Prostate gland (tissue), 2 donors: ENCODE measurements around the gene ATP2A1. TPM values are rescaled to one million over a fixed set of nuclear protein-coding genes. Genes with fewer than 3 reads are reported as not detected.

Source experiments
- DNase-seq: peaks from one replicate; pipeline ENCODE4 v3.0.0-alpha.2; 2019; ENCODE audit warnings: low spot score
- H3K27ac ChIP-seq, 2 donors: fragments of 200-600 bp; sonication (generic); 2 replicates each; pipeline ENCODE4 v1.5.1; 2017 to 2019
- H3K27me3 ChIP-seq: fragments of 200-600 bp; sonication (generic); replicated peaks from 2 replicates; pipeline ENCODE4 v1.5.1; 2019; ENCODE audit not compliant: insufficient read depth
- H3K36me3 ChIP-seq, 2 donors: fragments of 200-600 bp; sonication (generic); 1 replicate in 1 of 2; 2 replicates in 1 of 2; pipeline versions ENCODE4 v1.5.1 to v1.8.1; 2017 to 2019
- H3K4me1 ChIP-seq: fragments of 200-600 bp; sonication (generic); replicated peaks from 2 replicates; pipeline ENCODE4 v1.5.1; 2019
- H3K4me3 ChIP-seq, 2 donors: fragments of 200-600 bp; sonication (generic); 2 replicates each; pipeline ENCODE4 v1.5.1; 2017 to 2019
- H3K9me3 ChIP-seq: fragments of 200-600 bp; sonication (generic); 2 replicates; pipeline ENCODE4 v1.5.1; 2017
- CTCF ChIP-seq, 4 experiments: fragments of 200-600 bp in 2 of 4; fragments of 450-650 bp in 2 of 4; sonication (generic) in 2 of 4; IDR thresholded peaks; 1 replicate in 3 of 4; 2 replicates in 1 of 4; pipeline ENCODE4 v1.5.1; 2016 to 2019; ENCODE audit warnings: antibody characterized with exemption in 4 of 4, mild to moderate bottlenecking in 2 of 4, moderate library complexity in 2 of 4
- POLR2A ChIP-seq: fragments of 450-650 bp; IDR thresholded peaks from one replicate; pipeline ENCODE4 v1.6.1; 2016; ENCODE audit warnings: antibody characterized with exemption, mild to moderate bottlenecking
- POLR2AphosphoS5 ChIP-seq: sonication (generic); formaldehyde crosslinking; IDR thresholded peaks from one replicate; pipeline ENCODE4 v1.6.1; 2017; ENCODE audit warnings: antibody characterized with exemption
- WGBS: methylation state at CpG from one replicate; pipeline ENCODE4 v1.1.5; 2018; 5-methylcytosine and 5-hydroxymethylcytosine counted together
- intact Hi-C: fragments of 100-400 bp; cut with DNase I; formaldehyde crosslinking; loops from one replicate; pipeline ENCODE4 v1.14.2; 2022
- total RNA-seq, 2 donors: library from RNA; depleted of rRNA; stranded (reverse); fragments of >200 nt; gene quantifications; one replicate each; pipeline ENCODE4 v1.1.0, GENCODE V29; 2016

The ATP2A1 gene
- total RNA-seq, 2 donors from 2014 or later: 1.5 to 3.1 TPM

GRCh38 chr16:28876019-28876659 lies 2.1 kb upstream of the ATP2A1 start:
- 57% methylated on average over 15 of the region's 17 CpGs for WGBS
- Histone ChIP-seq H3K27me3 (no peaks in the 10 kb centered on the region), H3K9me3 (no peaks in the 10 kb centered on the region), H3K4me1 (peaks cover 5% of the 10 kb centered on the region), H3K4me3 (no peak overlapping the region), H3K27ac (no peak overlapping the region), H3K36me3 (peaks cover 0 to 3% of the 10 kb centered on the region in 2 donors)
- TF ChIP-seq POLR2AphosphoS5: no peak
- no peak for TF ChIP-seq CTCF (IDR thresholded peaks at IDR 0.05)
- no peak for TF ChIP-seq POLR2A
- intact Hi-C loops: no loop called here
- no peak for DNase-seq

GRCh38 chr16:28876973-28877654 lies 1.2 kb upstream of the ATP2A1 start:
- no peak overlapping the region for H3K27ac ChIP-seq
- TF ChIP-seq CTCF (IDR thresholded peaks at IDR 0.05) (no peak), POLR2A (no peak), POLR2AphosphoS5 (no peak)
- no peak overlapping the region for H3K4me3 ChIP-seq
- 57% methylated on average over 12 of the region's 12 CpGs for WGBS
- no peaks in the 10 kb centered on the region for H3K9me3 ChIP-seq
- no peak for DNase-seq
- H3K27me3 ChIP-seq: no peaks in the 10 kb centered on the region
- H3K36me3 ChIP-seq: peaks cover 0 to 2% of the 10 kb centered on the region in 2 donors
- intact Hi-C loops: no loop called here
- H3K4me1 ChIP-seq: peaks cover 5% of the 10 kb centered on the region

- intact Hi-C loops: no loop called here
- Histone ChIP-seq H3K9me3 (no peaks in the 10 kb centered on the region), H3K36me3 (no peaks in the 10 kb centered on the region), H3K27ac (no peak overlapping the region), H3K27me3 (no peaks in the 10 kb centered on the region), H3K4me3 (no peak overlapping the region), H3K4me1 (peaks cover 5% of the 10 kb centered on the region)
- no peak for TF ChIP-seq POLR2A
- TF ChIP-seq CTCF (IDR thresholded peaks at IDR 0.05): no peak
- TF ChIP-seq POLR2AphosphoS5: no peak
- WGBS: 48% methylated on average over 2 of the region's 2 CpGs
- DNase-seq: no peak
Measured at GRCh38 chr16:28877655-28878000, 660 bp upstream of the ATP2A1 start.

- Histone ChIP-seq H3K27ac (no peak overlapping the region), H3K36me3 (no peaks in the 10 kb centered on the region), H3K9me3 (no peaks in the 10 kb centered on the region), H3K4me3 (peak overlapping the region; percentile 32 to 50), H3K4me1 (peaks cover 5% of the 10 kb centered on the region), H3K27me3 (no peaks in the 10 kb centered on the region)
- intact Hi-C loops: no loop called here
- under 1% methylated on average over 24 of the region's 27 CpGs for WGBS
- TF ChIP-seq POLR2A (no peak), POLR2AphosphoS5 (no peak), CTCF (IDR thresholded peaks at IDR 0.05) (no peak)
- DNase-seq: no peak
Measured at GRCh38 chr16:28879261-28879840, 1.1 kb downstream of the ATP2A1 start.
